TTC549 (cell line): ENCODE data around the gene XPC.

Source experiments
- FAIRE-seq: peaks from 2 replicates; lab custom pipeline; 2012; peaks lifted over from hg19 to GRCh38; lab: Jason Lieb, UNC

Gene XPC

DNA sequence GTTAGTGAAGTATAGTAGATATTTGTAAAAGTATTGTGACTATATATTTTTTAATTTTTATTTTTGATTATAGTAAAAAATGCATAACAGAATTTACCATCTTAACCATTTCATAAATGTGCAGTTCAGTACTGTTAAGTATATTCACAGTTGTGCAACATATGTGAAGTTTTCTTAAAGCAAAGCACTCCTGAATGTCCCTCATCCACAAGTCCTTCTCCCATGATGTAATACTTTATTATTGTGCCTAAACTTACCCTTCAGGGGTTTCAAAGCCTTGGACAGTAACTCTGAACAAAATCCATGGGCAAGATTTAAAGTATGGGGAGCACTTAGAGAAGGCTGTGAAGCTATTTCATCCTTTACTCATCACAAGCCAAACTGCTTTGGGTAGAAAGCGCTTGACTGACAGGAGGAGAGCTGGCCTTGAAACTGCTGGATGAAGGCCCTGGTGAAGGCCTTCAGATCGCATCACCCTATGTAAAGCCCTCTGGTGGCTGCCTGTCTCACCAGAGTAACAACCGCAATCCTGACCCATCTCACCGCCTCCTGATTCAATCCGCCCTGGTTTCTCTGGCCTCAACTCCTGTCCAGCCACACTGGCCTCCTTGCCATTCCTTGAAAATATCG, 28.3 kb upstream of the XPC start:
- no peak for FAIRE-seq

DNA sequence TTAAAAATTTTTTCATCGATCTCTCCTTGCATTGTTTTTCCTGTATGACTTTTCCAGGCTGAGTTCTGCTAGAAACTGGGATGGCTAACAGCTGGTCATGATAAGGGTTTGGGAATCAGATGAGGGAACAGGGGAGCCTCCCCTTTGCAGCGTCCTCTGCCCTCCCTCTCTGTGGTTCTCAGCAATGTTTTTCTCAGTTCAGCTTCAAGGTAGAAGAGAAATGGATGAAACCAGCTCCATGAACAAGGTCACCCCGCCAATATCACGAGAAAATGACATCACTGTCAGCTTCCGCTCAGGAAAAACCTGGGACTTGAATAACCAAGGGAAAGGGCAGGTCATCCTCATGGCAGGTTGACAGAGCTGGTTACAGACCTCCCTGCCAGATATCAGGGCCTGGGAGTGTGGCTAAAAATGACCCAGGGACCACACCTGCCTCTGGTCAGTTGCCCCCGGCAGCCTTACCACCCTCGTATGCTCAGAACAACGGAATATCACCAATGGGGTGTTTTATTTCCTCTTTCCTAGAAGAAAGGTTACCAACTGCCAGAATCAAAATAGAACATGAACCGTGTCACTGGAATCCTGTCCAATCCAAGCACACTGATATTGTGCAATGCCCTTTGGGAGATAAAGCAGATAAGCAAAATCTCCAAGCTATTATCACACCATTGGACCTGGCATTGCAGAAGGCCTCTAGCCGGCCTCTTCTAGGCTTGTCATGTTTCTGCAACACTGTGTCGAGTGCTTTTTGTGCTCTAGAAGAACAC, 26.3 kb upstream of the XPC start:
- FAIRE-seq = peak; percentile 22

DNA sequence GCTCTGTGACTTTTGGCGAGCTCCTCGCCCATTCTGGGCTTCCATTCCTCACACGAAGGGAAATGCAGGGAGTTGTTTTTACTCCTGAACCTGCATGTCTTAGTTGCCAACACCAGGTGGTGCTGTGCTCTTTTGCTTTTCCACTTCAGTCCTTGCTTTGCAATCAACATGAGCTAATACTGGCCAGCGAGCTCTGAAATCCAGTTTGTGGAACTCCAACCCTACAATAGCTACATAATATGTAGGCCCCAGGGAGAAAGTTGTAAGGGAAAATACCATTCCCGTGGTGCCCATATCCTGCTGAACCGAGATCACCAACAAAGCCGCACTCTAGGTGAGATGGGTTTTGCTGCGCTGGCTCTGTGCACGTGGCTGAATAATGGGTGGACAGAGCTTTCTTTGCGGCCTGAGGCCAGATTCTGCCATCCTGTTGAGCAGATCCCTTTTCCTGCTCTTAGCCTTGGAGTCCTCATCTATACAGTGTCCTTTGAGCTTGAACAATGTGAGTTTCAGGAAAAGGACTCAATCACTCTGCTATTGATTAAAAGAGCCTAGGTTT, 25.2 kb upstream of the XPC start:
- peak; percentile 76 for FAIRE-seq

DNA sequence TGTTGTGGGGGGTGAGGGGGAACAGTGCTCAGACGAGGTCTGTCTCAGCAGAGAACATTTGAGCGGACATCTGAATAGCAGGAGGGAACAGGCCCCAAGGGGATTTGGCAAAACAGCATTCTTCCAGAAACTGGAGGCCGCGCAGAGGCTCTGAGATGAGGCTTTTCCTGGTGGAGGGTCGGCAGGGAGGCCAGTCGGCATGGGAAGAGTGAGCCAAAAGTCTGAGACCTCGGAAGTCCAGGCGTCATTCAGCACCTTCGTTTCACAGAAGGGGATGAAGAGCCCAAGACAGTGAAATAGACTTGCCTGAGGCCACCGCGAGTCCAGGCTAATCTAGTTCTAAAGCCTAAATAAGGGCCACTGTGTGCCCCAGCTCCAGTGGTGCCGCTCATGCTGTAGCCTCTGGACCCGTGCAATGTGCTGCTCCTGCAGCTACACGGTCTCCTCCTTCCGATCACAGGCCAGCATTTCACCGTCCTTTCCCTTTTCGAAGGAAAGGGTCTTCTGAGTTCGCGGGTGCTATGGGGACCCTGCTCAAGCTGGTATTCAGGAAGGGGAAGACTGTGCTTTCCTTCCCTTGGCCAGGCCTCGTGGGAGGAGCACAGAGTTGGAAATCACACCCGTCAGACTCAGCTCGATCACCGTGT, 24.6 kb upstream of the XPC start:
- no peak for FAIRE-seq

DNA sequence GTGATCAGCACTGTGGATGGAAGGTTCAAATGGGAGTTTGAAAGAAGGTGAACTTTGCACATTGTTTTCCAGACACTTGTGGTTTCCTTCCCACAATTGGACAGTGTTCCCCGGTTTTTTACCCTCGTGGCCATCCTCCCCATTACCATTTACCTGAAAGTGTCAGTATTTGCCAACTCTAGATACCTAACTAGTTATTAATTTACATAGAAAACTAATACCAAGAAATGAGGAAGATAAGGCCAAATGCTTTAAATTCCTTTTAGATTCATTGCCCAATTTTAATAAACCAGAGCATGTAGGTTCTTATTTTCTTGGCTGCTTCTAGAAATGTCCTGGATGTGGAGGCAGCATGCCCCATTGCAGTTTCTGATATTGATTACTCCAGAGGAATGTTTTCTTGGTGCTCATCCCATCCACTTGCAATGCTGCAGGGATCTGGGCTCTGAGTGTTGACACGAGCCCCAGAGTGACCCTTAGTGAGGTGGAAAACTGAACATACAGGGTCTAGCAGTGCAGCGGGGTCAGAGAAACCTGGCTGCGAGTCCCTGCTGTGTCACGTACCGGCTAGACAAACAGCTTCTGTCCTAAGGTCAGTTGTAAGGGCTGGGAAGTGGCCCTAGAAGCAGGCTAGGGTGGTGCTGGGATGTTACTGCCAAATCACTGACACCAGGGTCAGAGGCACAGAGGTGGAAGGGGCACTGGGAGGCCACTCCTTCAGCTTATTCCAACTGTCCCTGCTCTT, 23.7 kb upstream of the XPC start:
- FAIRE-seq = no peak

DNA sequence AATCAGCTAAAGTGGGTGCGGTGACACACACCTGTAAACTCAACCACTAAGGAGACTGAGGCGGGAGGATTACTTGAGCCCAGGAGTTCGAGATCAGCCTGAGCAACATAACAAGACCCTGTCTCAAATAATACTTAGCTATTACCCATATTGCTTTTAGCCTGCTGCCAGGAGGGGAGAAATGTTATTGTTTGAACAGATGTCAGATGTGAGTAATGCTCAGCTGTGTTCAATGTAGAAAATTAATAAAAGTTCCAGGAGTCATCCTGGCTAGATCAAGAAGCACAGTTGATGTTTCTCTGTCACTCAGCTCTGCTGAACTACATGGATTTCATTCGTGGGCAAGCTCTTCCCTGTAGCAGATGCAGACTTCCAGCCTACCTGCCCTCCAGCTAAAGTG, 22.4 kb upstream of the XPC start:
- no peak for FAIRE-seq

DNA sequence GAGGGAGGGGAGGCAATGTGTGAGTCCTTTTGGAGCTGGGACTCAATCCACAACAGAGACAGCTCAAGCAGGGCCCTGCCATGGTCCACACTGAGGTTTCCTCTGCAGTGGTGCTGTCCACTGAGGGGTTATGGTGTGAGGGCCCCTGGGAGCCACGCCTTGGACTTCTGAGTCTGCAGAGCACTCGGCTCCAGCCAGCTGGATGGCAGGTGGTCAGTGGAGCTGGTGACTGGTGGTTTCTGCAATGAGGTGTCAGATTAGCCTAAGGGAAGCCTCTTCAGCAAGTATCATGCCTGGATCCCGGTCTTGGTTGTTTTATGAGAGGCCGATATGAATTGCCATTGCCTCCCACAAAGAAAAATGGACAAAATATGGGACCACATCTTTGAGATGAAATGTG, 21.9 kb upstream of the XPC start:
- no peak for FAIRE-seq

DNA sequence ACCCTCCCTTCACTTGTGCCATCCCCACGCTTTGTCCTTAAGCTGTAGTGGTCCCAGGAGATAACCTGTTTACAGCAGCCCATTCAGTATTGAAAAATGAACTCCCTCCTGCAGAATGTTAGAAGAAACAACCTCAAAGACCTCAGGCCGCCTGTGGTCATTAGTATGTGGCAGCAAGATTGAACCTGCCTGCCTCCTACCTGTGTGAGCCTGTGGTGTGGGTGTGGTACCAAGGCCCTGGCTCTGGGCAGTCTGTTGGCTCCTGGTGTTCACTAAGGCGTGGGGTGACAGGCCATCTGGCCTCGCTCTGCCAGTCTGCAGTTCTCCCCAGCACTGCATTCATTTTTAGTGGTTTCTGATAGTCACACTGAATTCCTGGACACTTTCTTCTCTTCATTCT, 21.2 kb upstream of the XPC start:
- no peak for FAIRE-seq

DNA sequence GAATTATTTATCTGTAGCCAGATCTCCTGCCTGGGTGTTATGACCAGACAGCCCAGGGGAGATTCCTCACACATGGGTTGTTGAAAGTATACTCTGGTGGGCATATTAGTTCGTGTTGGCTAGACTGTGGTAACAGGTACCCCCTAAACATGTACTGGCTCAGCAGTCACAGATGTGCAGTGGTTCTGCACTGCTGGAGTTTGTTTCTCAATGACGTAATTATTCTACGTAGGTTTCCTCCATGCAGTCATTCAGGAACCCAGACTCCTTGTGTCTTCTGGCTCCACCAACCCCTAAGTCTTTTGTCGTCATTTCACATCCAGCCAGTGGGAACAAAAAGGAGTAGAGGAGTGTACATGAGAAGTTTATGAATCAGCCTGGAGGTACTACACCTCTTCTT, 16.5 kb upstream of the XPC start:
- FAIRE-seq = no peak

DNA sequence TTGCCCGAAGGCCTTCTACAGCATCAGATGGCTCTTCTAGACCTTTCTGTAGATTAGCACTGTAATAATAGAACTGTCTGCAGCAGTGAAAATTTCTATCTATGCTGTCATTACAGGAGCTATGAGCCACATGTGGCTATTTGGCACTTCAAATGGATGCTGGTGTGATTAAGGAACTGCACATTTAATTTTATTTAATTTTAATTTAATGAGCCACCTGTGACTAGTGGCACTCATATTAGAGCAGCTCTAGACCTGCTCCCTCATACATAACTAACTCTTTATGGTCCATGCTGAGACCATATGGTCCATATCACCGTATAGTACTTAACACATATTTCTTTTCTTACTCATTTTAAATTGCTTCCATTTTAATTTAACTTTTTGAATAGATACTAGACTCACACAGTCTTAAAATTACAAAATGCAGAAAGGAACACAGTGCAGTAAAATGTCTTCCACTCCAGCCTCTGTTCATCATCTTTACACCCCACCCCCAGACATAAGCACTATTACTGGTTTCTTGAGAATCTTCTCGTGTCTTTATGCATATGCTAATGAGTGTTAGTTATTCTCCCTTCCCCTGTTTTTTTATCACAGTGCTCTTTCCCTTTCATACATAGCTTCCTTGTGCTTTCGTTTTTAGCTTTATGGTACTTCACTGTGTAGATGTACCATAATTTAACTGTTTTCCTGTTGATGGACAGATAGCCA, 9.8 kb upstream of the XPC start:
- no peak for FAIRE-seq

DNA sequence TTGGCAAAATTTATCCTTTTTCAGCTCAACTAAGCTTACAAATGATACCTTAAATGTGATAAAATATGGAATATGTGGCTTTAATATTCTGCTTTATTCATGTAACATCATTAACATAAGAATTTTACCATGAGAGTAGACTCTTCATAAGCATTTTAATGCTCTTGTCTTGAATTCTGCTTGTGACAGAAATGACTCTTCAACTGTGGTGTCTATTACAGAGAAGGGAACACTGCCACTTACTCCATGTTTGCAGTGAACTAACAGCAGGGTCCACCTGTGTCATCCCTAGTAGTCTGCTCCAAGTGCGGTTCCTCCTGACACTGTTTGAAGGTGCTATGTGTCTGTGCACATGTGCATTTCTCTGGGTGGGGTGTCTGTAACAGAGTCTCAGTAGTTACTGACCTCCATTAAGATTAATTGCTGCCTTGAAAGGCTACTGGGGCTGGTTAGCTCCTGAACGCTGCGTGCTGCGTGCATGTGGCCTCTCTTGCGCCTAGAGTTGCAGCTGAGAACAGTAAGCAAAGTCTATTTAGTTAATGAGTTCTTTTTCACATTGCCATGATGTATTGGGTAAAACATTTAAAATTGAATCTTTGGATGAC, 8.6 kb upstream of the XPC start:
- FAIRE-seq = no peak

DNA sequence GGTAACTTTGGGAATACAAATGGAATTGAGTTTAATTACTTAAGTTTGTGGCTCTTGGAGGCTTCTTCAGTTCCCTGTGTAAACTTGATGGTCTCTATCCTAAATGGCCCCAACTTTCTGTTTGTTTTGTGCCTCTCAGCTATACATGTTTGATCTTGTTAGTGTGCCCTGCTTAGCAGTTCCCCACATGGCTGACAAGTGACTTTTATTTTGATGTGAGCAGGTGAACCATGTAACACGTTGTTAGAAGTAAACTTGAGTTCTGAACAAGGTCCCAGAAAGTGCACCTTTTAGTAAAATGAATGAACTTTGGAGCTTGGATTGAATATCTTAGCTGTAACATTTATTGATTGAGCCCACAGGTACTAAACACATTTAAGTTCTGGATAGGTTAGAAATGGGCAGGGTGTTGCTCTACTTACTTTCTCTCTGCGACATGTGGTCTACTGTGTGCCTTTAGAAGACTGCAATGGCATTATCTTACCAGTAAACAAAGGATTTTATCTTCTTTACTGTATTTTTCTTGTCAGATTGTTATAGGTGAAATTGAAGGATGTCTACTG, 4.7 kb upstream of the XPC start:
- no peak for FAIRE-seq

DNA sequence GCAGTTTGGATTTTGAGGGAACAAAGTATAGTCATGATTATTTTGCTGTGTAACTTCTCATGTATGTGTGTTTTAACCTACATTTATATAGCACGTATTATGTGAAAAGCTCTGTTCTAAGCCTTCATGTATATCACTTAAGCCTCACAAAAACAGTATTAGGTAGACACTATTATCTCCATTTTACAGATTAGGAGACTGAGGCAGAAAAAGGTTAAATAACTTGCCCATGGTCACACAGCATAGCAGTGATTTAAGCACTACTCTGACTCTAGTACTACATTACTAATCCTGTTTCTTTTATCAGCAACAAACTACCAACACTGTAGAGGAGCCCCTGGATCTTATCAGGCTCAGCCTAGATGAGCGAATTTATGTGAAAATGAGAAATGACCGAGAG, 2.9 kb upstream of the XPC start:
- FAIRE-seq = no peak

DNA sequence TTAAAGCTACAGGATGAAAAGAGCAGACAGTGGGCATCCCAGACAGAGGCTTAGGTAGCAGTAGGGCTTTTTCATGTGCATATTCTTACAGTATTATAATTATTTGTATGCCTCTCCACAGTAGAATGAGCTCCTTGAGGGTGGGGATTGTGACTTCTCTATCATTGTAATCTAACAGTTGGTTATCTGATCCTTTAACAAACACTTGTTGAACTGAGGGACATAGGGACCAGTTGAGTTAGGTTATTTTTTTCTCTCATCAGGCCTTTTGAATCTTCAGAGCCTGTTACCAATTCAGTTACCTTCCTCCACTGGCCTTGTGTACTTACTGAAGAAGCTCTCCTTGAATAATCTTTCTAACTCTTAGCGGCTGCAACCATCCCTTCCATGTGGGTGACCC, 1.4 kb upstream of the XPC start:
- FAIRE-seq = no peak

DNA sequence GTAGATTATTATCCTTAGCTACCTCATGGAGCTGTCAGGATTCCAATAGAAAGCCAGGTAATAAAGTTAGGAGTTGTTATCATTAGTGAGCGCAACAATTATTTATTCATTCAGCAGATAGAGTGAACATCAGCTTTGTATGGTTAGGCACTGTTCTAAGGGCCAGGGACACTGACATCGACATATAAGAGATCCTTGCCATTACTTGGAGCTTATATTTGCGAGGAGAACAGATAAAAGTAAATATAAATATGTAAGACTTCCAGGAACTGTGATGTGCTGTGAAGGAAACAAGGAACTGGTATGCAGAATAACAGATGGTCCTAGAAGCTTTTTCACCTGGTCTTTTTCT, 689 bp upstream of the XPC start:
- no peak for FAIRE-seq

DNA sequence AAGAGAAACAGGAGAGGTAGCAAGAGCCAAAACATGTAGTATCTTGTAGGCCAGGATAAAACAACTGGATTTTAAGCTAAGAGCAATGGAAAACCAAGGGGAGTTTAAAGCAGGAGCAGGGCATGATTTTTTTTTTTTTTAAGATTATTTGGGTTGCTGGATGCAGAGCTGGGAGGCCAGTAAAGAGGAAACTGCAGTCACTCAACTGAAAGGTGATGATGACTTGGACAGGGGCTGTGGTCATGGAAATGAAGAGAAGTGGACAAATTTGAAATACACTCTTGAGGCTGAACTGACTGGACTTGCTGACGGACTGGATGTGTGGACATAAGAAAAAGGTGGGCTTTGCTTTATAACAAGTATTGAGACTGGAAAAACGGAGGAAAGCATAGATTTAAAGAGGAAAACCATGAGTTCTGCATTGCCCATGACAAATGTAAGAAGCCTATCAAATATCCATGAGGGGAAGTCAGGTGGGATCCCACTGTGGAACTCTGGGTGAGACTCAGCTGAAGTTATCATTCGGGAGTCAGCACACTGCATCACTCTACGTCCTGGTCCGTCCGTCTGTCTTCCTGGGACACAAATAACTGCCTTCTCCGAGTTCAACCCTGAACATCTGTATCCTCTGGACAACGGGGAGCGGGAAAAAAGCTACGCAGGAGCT, 688 bp downstream of the XPC start:
- FAIRE-seq = no peak

DNA sequence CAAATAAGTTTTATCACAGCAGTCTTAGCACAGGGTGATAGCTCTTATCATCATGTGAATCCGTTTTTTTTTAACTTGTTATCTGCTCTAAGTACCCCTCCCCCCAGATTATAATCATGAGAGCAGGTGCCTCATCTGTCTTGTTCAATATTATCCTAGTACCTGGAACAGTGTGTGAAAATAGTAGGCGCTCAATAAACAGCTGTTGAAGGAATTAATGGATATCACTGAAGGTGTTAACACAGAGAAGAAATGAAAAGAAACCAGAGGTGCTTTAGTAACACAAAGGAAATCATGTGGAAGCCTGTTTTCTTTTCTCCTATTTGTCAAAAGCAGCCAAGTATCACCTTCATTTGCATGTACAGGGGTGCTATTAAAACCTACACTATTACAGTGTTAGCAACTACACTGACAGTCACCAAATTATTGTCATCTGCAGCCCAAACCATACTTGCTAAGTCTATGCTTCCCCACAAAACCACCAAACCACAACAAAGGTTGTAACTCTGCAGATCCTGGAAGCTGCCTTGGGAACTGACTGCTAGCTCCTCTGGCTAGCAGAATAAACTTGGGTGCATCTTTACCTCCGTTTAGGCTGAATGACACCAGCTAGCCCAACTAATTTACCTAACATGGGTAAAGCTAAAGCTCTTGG, 2.9 kb downstream of the XPC start:
- no peak for FAIRE-seq

DNA sequence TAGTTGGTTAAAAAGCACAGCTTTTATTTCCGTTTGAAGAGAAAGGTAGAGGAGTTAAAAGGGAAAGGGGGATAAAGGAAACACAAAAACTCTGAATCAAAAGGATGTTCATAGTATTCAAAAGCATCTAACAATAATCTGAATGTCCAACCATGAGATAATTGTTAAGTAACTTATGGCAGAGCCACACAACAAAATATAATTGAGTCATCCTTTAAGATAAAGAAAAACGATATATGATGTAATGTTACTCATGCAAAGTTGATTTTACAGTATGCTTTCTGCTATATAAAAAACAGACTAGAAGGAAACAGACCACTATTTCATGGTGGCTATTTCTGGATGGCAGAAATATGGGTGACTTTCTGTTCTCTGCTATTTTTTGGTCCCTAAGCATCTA, 3.9 kb downstream of the XPC start:
- no peak for FAIRE-seq

DNA sequence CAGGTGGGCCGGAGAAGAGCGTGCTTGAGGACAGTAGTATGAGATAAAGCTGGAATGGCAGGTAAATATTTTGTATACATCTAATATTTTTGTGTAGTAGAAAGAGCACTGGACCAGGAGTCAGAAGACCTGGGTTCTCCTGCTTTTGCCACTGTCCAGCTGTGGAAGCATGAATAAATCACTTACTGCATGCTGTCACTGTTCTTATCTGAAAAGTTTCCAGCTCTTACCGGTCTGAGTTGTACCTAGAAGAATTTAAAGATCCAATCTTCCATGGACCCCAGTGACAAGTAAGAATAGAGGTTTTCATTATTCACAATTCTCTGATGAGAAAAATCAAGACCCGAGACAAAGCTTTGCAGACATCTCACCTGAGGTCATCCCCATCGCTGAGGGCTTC, 5.9 kb downstream of the XPC start:
- FAIRE-seq = no peak

DNA sequence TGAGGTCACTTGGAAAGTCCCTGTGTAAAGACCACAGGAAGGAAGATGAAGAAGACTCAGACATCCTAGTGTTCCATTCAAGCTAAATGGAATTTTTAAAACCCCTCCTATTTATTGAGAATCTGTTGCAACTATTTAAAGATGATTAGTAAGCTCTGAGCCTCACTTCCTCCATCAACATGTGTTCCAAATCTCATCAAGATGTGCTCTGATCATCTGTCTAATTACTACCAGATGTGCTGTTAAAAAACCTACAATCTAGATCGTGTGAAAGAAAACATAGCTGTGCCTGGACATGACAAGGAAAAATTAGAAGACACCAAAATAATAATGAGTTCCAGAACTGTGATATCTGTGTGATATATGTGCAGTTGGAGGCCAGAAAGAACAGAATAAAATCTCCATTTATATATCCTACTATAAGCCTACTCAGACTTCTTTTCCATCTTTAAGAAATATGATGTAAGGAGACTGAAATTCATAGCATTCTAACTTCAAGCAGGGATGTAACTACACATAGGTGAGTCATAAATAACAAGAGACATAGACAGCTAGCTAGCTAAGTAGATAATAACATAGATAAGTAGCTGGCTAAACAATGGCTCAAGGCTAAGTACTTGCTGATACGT, 7.8 kb downstream of the XPC start:
- FAIRE-seq = no peak
